OCI-LY1 (cell line): ENCODE data around the gene MUS81.

ENCODE experiments used
- H2AFZ ChIP-seq: fragments of 200-600 bp; sonication (generic), shearing (Covaris generic); 2 replicates; pipeline ENCODE4 v1.6.0; 2014; ENCODE audit warnings: antibody characterized with exemption, mild to moderate bottlenecking, low read length
- H3F3A ChIP-seq: fragments of 200-600 bp; sonication (generic), shearing (Covaris generic); 2 replicates; pipeline ENCODE4 v1.6.0; 2014; ENCODE audit warnings: mild to moderate bottlenecking, antibody characterized with exemption, low read length, moderate library complexity; ENCODE audit not compliant: insufficient read depth
- H3K27ac ChIP-seq: fragments of 200-600 bp; sonication (generic); 2 replicates; pipeline ENCODE4 v1.5.1; 2014; ENCODE audit warnings: low read length, mixed run types, mild to moderate bottlenecking, low read depth; ENCODE audit not compliant: poor library complexity, severe bottlenecking
- H3K27me3 ChIP-seq: fragments of 200-600 bp; sonication (generic); 2 replicates; pipeline ENCODE4 v1.6.0; 2014; ENCODE audit warnings: antibody characterized with exemption, mild to moderate bottlenecking, low read length, moderate library complexity; ENCODE audit not compliant: insufficient read depth
- H3K36me3 ChIP-seq: fragments of 200-600 bp; sonication (generic); 2 replicates; pipeline ENCODE4 v1.6.1; 2014; ENCODE audit warnings: mild to moderate bottlenecking, antibody characterized with exemption, low read length, moderate library complexity, mixed read lengths; ENCODE audit not compliant: insufficient read depth
- H3K4me1 ChIP-seq: fragments of 200-600 bp; sonication (generic); 2 replicates; pipeline ENCODE4 v1.5.1; 2014; ENCODE audit warnings: mild to moderate bottlenecking, low read length, moderate library complexity; ENCODE audit not compliant: insufficient read depth, severe bottlenecking
- H3K4me2 ChIP-seq: fragments of 200-600 bp; sonication (generic), shearing (Covaris generic); 2 replicates; pipeline ENCODE4 v1.6.1; 2014; ENCODE audit warnings: low read length
- H3K4me3 ChIP-seq: fragments of 200-600 bp; sonication (generic); 2 replicates; pipeline ENCODE4 v1.5.1; 2014; ENCODE audit warnings: low read length, low read depth, mild to moderate bottlenecking, mixed read lengths; ENCODE audit not compliant: poor library complexity, severe bottlenecking
- H3K79me2 ChIP-seq: fragments of 200-600 bp; shearing (Covaris generic); 2 replicates; pipeline ENCODE4 v1.6.1; 2016; ENCODE audit warnings: mixed run types, low read length, mixed read lengths; ENCODE audit not compliant: insufficient read depth
- H3K9ac ChIP-seq: fragments of 200-600 bp; sonication (generic), shearing (Covaris generic); 2 replicates; pipeline ENCODE4 v1.6.1; 2014; ENCODE audit warnings: mild to moderate bottlenecking, low read length, mixed read lengths
- H3K9me2 ChIP-seq: fragments of 200-600 bp; sonication (generic), shearing (Covaris generic); 2 replicates; pipeline ENCODE4 v1.6.1; 2014; ENCODE audit warnings: low read depth, mild to moderate bottlenecking, low read length, mixed read lengths
- H3K9me3 ChIP-seq: fragments of 200-600 bp; shearing (Covaris generic); 2 replicates; pipeline ENCODE4 v1.6.1; 2014; ENCODE audit warnings: low read length, mixed read lengths
- H4K20me1 ChIP-seq: fragments of 200-600 bp; sonication (generic), shearing (Covaris generic); 2 replicates; pipeline ENCODE4 v1.6.0; 2016; ENCODE audit warnings: mild to moderate bottlenecking, low read length; ENCODE audit not compliant: insufficient read depth
- CTCF ChIP-seq: fragments of 200-600 bp; sonication (generic), shearing (Covaris generic); IDR thresholded peaks from 2 replicates; pipeline ENCODE4 v1.5.1; 2017; ENCODE audit warnings: mild to moderate bottlenecking, antibody characterized with exemption, low read length, moderate library complexity, mixed read lengths
- EZH2 ChIP-seq: fragments of 200-600 bp; sonication (generic), shearing (Covaris generic); IDR thresholded peaks from 2 replicates; pipeline ENCODE4 v1.8.0; 2017; ENCODE audit warnings: borderline replicate concordance, mixed run types, mild to moderate bottlenecking, antibody characterized with exemption, low read length, moderate library complexity, mixed read lengths

Gene MUS81

GRCh38 chr11:65862191-65862735 is 2.0 kb downstream of the MUS81 start:
- peaks cover 63% of the 10 kb centered on the region for H3K36me3 ChIP-seq
- TF ChIP-seq EZH2 (no peak), CTCF (no peak)
- H3F3A ChIP-seq = 0 out of 2 replicates have a peak, but pooled peaks cover 5% of the 10 kb centered on the region
- no peaks in the 10 kb centered on the region for H4K20me1 ChIP-seq
- no peak overlapping the region for H3K4me2 ChIP-seq
- peaks cover 8% of the 10 kb centered on the region; the same call in 1 of the 2 replicates for H3K79me2 ChIP-seq
- H3K9me3 ChIP-seq = no peaks in the 10 kb centered on the region
- no peak overlapping the region for H3K4me3 ChIP-seq
- peak overlapping the region; percentile 87; the same call in 1 of the 2 replicates for H3K9ac ChIP-seq
- no peak overlapping the region for H3K27ac ChIP-seq
- H3K4me1 ChIP-seq = peaks cover 24% of the 10 kb centered on the region
- H2AFZ ChIP-seq = no peak overlapping the region
- H3K27me3 ChIP-seq = no peaks in the 10 kb centered on the region
- H3K9me2 ChIP-seq = no peaks in the 10 kb centered on the region

GRCh38 chr11:65862941-65863888 is 3.0 kb downstream of the MUS81 start:
- Histone ChIP-seq H3K79me2 (peaks cover 6% of the 10 kb centered on the region; the same call in 1 of the 2 replicates), H4K20me1 (no peaks in the 10 kb centered on the region), H2AFZ (no peak overlapping the region), H3K36me3 (peaks cover 63% of the 10 kb centered on the region), H3F3A (0 out of 2 replicates have a peak, but pooled peaks cover 5% of the 10 kb centered on the region), H3K4me3 (no peak overlapping the region), H3K4me1 (peaks cover 24% of the 10 kb centered on the region), H3K4me2 (no peak overlapping the region), H3K9me2 (no peaks in the 10 kb centered on the region), H3K27ac (no peak overlapping the region), H3K27me3 (no peaks in the 10 kb centered on the region), H3K9me3 (no peaks in the 10 kb centered on the region), H3K9ac (no peak overlapping the region)
- TF ChIP-seq EZH2 = no peak
- TF ChIP-seq CTCF = no peak

GRCh38 chr11:65863889-65864705 is 3.9 kb downstream of the MUS81 start:
- Histone ChIP-seq H3K27ac (no peak overlapping the region), H3K9me3 (no peaks in the 10 kb centered on the region)

More at GRCh38 chr11:65863889-65864705, 3.9 kb downstream of the MUS81 start:
- H3K9me2 ChIP-seq = no peaks in the 10 kb centered on the region
- H3F3A ChIP-seq = no peaks in the 10 kb centered on the region
- H3K4me2 ChIP-seq = no peak overlapping the region
- no peak overlapping the region for H3K4me3 ChIP-seq
- H4K20me1 ChIP-seq = no peaks in the 10 kb centered on the region
- H3K4me1 ChIP-seq = peaks cover 17% of the 10 kb centered on the region
- no peak for TF ChIP-seq EZH2
- no peak for TF ChIP-seq CTCF
- peaks cover 6% of the 10 kb centered on the region; the same call in 1 of the 2 replicates for H3K79me2 ChIP-seq
- no peaks in the 10 kb centered on the region for H3K27me3 ChIP-seq
- H3K9ac ChIP-seq = no peak overlapping the region
- no peak overlapping the region for H2AFZ ChIP-seq
- peaks cover 63% of the 10 kb centered on the region for H3K36me3 ChIP-seq
